B cell (primary cell): ENCODE data around the gene EFHC2. TPM values are rescaled to one million over a fixed set of nuclear protein-coding genes. Genes with fewer than 3 reads are reported as not detected.

ENCODE experiments used
- ATAC-seq: fragments of 200-7000 bp; cut with Tn5 transposase; one replicate; pipeline ENCODE4 v1.10.0; 2021; ENCODE audit warnings: low read depth, mild to moderate bottlenecking, moderate number of reproducible peaks, moderate library complexity
- CTCF ChIA-PET: fragments of 350-600 bp; sonication (Branson Sonifier 250); formaldehyde crosslinking; loops from one replicate; lab custom pipeline; 2021; ENCODE audit warnings: antibody characterized with exemption, inconsistent platforms; lab: Charles Lee
- POLR2A ChIA-PET: fragments of 350-600 bp; sonication (Branson Sonifier 250); formaldehyde crosslinking; loops from one replicate; lab custom pipeline; 2021; ENCODE audit warnings: antibody characterized with exemption; lab: Charles Lee
- DNase-seq: peaks from one replicate; pipeline ENCODE4 v3.0.0; 2013
- H2AFZ ChIP-seq: 2 replicates; pipeline ENCODE4 v1.6.1; 2012; ENCODE audit warnings: mild to moderate bottlenecking, low read depth, low read length; ENCODE audit not compliant: insufficient read depth, poor library complexity, severe bottlenecking
- H3K27ac ChIP-seq, 2 donors: 1 replicate in 1 of 2; 2 replicates in 1 of 2; pipeline ENCODE4 v1.5.1; 2012 to 2013; ENCODE audit warnings: low read length in 2 of 2, mild to moderate bottlenecking in 2 of 2, moderate library complexity in 1 of 2
- H3K27me3 ChIP-seq, 4 experiments: fragments of 200-600 bp in 1 of 4; sonication (generic) in 1 of 4; replicated peaks in 1 of 4; 1 replicate in 2 of 4; 2 replicates in 2 of 4; pipeline versions ENCODE4 v1.6.1 to v1.7.0; 2013 to 2016; ENCODE audit warnings: low read length in 3 of 4, mild to moderate bottlenecking in 2 of 4, mixed read lengths in 1 of 4, moderate library complexity in 1 of 4; ENCODE audit not compliant: insufficient read depth in 4 of 4, control insufficient read depth in 3 of 4; ENCODE audit errors: control extremely low read depth in 1 of 4
- H3K36me3 ChIP-seq, 2 experiments: replicated peaks in 1 of 2; 1 replicate in 1 of 2; 2 replicates in 1 of 2; pipeline versions ENCODE4 v1.6.1 to v1.7.1; 2013; ENCODE audit warnings: low read length in 1 of 2; ENCODE audit not compliant: insufficient read depth in 2 of 2, control insufficient read depth in 1 of 2; ENCODE audit errors: control extremely low read depth in 1 of 2, extremely low read depth in 1 of 2
- H3K4me1 ChIP-seq, 2 donors: fragments of 200-600 bp in 1 of 2; sonication (generic) in 1 of 2; 1 replicate in 1 of 2; 2 replicates in 1 of 2; pipeline versions ENCODE4 v1.5.1 to v1.6.1; 2013 to 2017; ENCODE audit warnings: low read length in 2 of 2; ENCODE audit not compliant: control insufficient read depth in 2 of 2, insufficient read depth in 2 of 2
- H3K4me2 ChIP-seq: replicated peaks from 2 replicates; pipeline ENCODE3; 2012; ENCODE audit warnings: mild to moderate bottlenecking, low read depth, low read length; ENCODE audit not compliant: poor library complexity, severe bottlenecking
- H3K4me3 ChIP-seq, 5 experiments: fragments of 200-600 bp in 1 of 5; sonication (generic) in 1 of 5; 1 replicate in 3 of 5; 2 replicates in 2 of 5; pipeline versions ENCODE4 v1.5.1 to v1.7.0; 2011 to 2016; ENCODE audit warnings: low read length in 4 of 5, mild to moderate bottlenecking in 4 of 5, low read depth in 2 of 5, control low read depth in 1 of 5, moderate library complexity in 1 of 5; ENCODE audit not compliant: insufficient read depth in 1 of 5; ENCODE audit errors: control extremely low read depth in 1 of 5, extremely low read depth in 1 of 5
- H3K79me2 ChIP-seq: fragments of 200-600 bp; sonication (generic); one replicate; pipeline ENCODE4 v1.6.0; 2016; ENCODE audit warnings: low read length; ENCODE audit not compliant: control insufficient read depth, insufficient read depth
- H3K9ac ChIP-seq: fragments of 200-600 bp; sonication (generic); 2 replicates; pipeline ENCODE4 v1.6.1; 2017; ENCODE audit warnings: mild to moderate bottlenecking, low read length, moderate library complexity
- H3K9me3 ChIP-seq, 3 donors: one replicate each; pipeline versions ENCODE4 v1.6.1 to v1.7.1; 2013; ENCODE audit warnings: low read length in 2 of 3; ENCODE audit not compliant: control insufficient read depth in 2 of 3, insufficient read depth in 1 of 3; ENCODE audit errors: control extremely low read depth in 1 of 3
- H4K20me1 ChIP-seq: 2 replicates; pipeline ENCODE4 v1.6.0; 2012; ENCODE audit warnings: mild to moderate bottlenecking, low read length; ENCODE audit not compliant: insufficient read depth, control insufficient read depth, poor library complexity, severe bottlenecking
- H3K27ac Mint-ChIP-seq: one replicate; pipeline ENCODE4 v1.8.0; 2021; ENCODE audit warnings: mixed read lengths
- H3K27me3 Mint-ChIP-seq: one replicate; pipeline ENCODE4 v1.8.0; 2021; ENCODE audit warnings: mixed read lengths
- H3K4me1 Mint-ChIP-seq: one replicate; pipeline ENCODE4 v1.8.0; 2021; ENCODE audit warnings: mixed read lengths
- H3K4me3 Mint-ChIP-seq: one replicate; pipeline ENCODE4 v1.8.0; 2021; ENCODE audit warnings: mixed read lengths
- H3K9me3 Mint-ChIP-seq: one replicate; pipeline ENCODE4 v1.8.0; 2022; ENCODE audit warnings: mixed read lengths; ENCODE audit not compliant: insufficient read depth
- EZH2 ChIP-seq: IDR thresholded peaks from 2 replicates; pipeline ENCODE4 v1.6.1; 2012; ENCODE audit warnings: borderline replicate concordance, low read depth, mild to moderate bottlenecking, moderate library complexity, low read length; ENCODE audit not compliant: insufficient read depth, poor library complexity, severe bottlenecking
- WGBS: methylation state at CpG from one replicate; pipeline ENCODE4 v1.1.5; 2013; ENCODE audit warnings: missing lambda C conversion rate; ENCODE audit not compliant: insufficient coverage; 5-methylcytosine and 5-hydroxymethylcytosine counted together
- intact Hi-C: fragments of 100-400 bp; cut with micrococcal nuclease; formaldehyde crosslinking; loops from one replicate; pipeline ENCODE4 v1.10.0; 2022
- polyA plus RNA-seq: library from polyadenylated mRNA; depleted of rRNA; stranded (reverse); fragments of >200 nt; gene quantifications from 2 replicates; pipeline ENCODE4 v1.2.3, GENCODE V29; 2012
- total RNA-seq, 2 donors: library from RNA; stranded (reverse); fragments of 120-200 nt in 1 of 2; gene quantifications; 1 replicate in 1 of 2; 2 replicates in 1 of 2; pipeline versions ENCODE4 v1.2.3 to v1.2.4, GENCODE V29; 2013 to 2022
- TF ChIP-seq, protein P1 (sequence below): fragments of 200-600 bp; IDR thresholded peaks from one replicate; pipeline ENCODE4 v1.8.0; 2022; ENCODE audit warnings: antibody characterized with exemption, mild to moderate bottlenecking

The EFHC2 gene
- total and polyA plus RNA-seq, 2 donors (not counting 1 experiment from before 2014, with no cell fraction given): 0.12 to 0.47 TPM

DNA sequence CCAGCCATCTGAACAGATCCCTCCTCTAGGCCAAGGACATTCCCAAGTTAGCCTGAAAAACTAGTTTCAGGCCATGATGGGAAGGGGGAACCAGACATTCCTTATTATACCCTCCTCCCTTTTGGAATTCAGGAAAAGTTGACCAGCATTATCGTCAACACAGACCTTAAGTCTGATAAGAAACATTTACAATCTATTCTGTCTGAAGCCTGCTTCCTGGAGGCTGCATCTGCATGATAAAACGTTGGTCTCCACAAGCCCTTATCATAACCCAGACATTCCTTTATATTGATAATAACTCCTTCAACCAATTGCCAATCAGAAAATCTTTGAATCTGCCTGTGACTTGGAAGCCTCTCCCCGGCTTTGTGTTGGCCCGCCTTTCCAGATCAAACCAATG is 44.3 kb downstream of the EFHC2 start:
- Histone ChIP-seq H3K27me3 (no peaks in the 10 kb centered on the region), H3K9me3 (no peaks in the 10 kb centered on the region), H3K4me1 (no peaks in the 10 kb centered on the region), H3K9ac (no peak overlapping the region), H4K20me1 (no peaks in the 10 kb centered on the region), H3K4me3 (no peak overlapping the region), H3K4me2 (no peak overlapping the region), H3K79me2 (no peaks in the 10 kb centered on the region), H3K27ac (no peak overlapping the region), H2AFZ (no peak overlapping the region), H3K36me3 (no peaks in the 10 kb centered on the region)
- Mint-ChIP-seq H3K4me3 (no peak overlapping the region), H3K4me1 (no peaks in the 10 kb centered on the region), H3K27ac (no peak overlapping the region), H3K9me3 (no peaks in the 10 kb centered on the region), H3K27me3 (peaks cover 6% of the 10 kb centered on the region)
- ChIA-PET POLR2A (no interaction called here), CTCF (no interaction called here)
- TF ChIP-seq, protein P1, sequence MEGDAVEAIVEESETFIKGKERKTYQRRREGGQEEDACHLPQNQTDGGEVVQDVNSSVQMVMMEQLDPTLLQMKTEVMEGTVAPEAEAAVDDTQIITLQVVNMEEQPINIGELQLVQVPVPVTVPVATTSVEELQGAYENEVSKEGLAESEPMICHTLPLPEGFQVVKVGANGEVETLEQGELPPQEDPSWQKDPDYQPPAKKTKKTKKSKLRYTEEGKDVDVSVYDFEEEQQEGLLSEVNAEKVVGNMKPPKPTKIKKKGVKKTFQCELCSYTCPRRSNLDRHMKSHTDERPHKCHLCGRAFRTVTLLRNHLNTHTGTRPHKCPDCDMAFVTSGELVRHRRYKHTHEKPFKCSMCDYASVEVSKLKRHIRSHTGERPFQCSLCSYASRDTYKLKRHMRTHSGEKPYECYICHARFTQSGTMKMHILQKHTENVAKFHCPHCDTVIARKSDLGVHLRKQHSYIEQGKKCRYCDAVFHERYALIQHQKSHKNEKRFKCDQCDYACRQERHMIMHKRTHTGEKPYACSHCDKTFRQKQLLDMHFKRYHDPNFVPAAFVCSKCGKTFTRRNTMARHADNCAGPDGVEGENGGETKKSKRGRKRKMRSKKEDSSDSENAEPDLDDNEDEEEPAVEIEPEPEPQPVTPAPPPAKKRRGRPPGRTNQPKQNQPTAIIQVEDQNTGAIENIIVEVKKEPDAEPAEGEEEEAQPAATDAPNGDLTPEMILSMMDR: no peak
- no peak for TF ChIP-seq EZH2
- intact Hi-C loops: no loop called here
- WGBS: 100% methylated on average over 1 of the region's 4 CpGs
- ATAC-seq (no peak), DNase-seq (no peak)

DNA sequence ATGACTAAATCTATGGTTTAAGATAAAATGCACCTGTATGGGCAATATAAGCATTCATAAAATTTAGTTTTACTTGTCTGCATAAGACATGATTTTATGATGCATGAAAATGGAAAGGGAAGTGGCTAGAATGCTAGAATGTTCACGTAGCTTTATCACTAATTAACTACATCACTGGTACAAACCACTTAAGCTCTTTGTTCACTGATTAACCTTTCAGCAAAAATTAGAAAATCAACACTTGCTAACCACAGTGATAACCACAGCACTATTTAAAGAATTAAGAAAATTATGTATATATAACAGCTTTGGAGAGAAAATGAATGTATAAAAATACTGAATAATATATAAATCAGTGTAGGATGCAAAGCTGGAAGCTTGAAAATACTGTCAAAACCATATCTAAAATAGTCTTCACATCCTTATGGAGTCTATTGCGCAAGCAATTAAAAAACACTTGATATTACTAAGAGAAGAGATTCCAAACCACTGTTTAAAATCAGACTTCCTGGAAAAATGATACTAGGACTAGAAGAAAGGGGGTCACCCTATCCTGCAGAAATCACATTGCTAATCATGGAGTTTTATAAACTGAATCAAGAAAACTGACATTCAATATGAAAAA is 51.9 kb downstream of the EFHC2 start:
- H3K4me1 ChIP-seq: no peaks in the 10 kb centered on the region
- ChIA-PET POLR2A (no interaction called here), CTCF (no interaction called here)
- H3K27ac ChIP-seq: no peak overlapping the region
- no peaks in the 10 kb centered on the region for H3K9me3 ChIP-seq
- no peak overlapping the region for H3K9ac ChIP-seq
- no peak overlapping the region for H3K4me3 ChIP-seq
- no peaks in the 10 kb centered on the region for H3K79me2 ChIP-seq
- H3K27me3 ChIP-seq: no peaks in the 10 kb centered on the region
- ATAC-seq: no peak
- no peak for DNase-seq
- no peaks in the 10 kb centered on the region for H4K20me1 ChIP-seq
- no peak overlapping the region for H3K27ac Mint-ChIP-seq
- H3K36me3 ChIP-seq: no peaks in the 10 kb centered on the region
- peaks cover 10% of the 10 kb centered on the region for H3K27me3 Mint-ChIP-seq
- intact Hi-C loops: no loop called here
- H3K4me3 Mint-ChIP-seq: no peak overlapping the region
- no peaks in the 10 kb centered on the region for H3K4me1 Mint-ChIP-seq
- TF ChIP-seq EZH2: no peak
- TF ChIP-seq, protein P1: no peak
- H2AFZ ChIP-seq: no peak overlapping the region
- H3K9me3 Mint-ChIP-seq: no peaks in the 10 kb centered on the region
- no CpG with 5 or more reads among the region's 2 CpGs for WGBS
- H3K4me2 ChIP-seq: no peak overlapping the region
